Right ventricle myocardium inferior (tissue), 1 donor: ENCODE data around the gene ARHGAP12. TPM values are rescaled to one million over a fixed set of nuclear protein-coding genes. Genes with fewer than 3 reads are reported as not detected.

ENCODE experiments used
- ATAC-seq: fragments of 200-7000 bp; cut with Tn5 transposase; one replicate; pipeline ENCODE4 v1.9.1; 2020; ENCODE audit warnings: mild to moderate bottlenecking, moderate library complexity
- DNase-seq: peaks from one replicate; pipeline ENCODE4 v3.0.0; 2021; ENCODE audit errors: missing footprints
- intact Hi-C: fragments of 100-400 bp; cut with DNase I; formaldehyde crosslinking; loops from one replicate; pipeline ENCODE4 v1.11.0; 2022
- total RNA-seq: library from RNA; stranded (reverse); fragmentation: NEBNext Ultra II Directional; extraction: Animal tissue kit (Norgen Biotek cat#: 25700); gene quantifications from one replicate; pipeline ENCODE4 v1.2.1, GENCODE V29; 2021
- donor health status: DM: no; HTN: yes; CAD: no; lungs with severe emphysema.

ARHGAP12 gene
- total RNA-seq, 1 donor from 2014 or later, result 21.5 TPM

GRCh38 chr10:31855033-31855432, 73.6 kb downstream of the ARHGAP12 start:
- ATAC-seq (no peak), DNase-seq (no peak)
- intact Hi-C loops, result no loop called here

- DNase-seq (no peak), ATAC-seq (no peak)
- intact Hi-C loops, result no loop called here
Measured at GRCh38 chr10:31853629-31854028, 75.0 kb downstream of the ARHGAP12 start.

GRCh38 chr10:31851216-31851615, 77.4 kb downstream of the ARHGAP12 start:
- ATAC-seq, result no peak
- DNase-seq, result no peak
- intact Hi-C loops, result no loop called here

- intact Hi-C loops, result no loop called here
- ATAC-seq (no peak), DNase-seq (peak; percentile 30)
Measured at GRCh38 chr10:31847515-31847914, 81.1 kb downstream of the ARHGAP12 start.

GRCh38 chr10:31838709-31839108, 89.9 kb downstream of the ARHGAP12 start:
- intact Hi-C loops, result no loop called here
- DNase-seq, result no peak
- no peak for ATAC-seq

GRCh38 chr10:31838065-31838464, 90.6 kb downstream of the ARHGAP12 start:
- intact Hi-C loops, result no loop called here
- ATAC-seq (no peak), DNase-seq (no peak)

- DNase-seq (no peak), ATAC-seq (no peak)
- intact Hi-C loops, result no loop called here
Measured at GRCh38 chr10:31836569-31837406, 91.8 kb downstream of the ARHGAP12 start.

GRCh38 chr10:31833753-31834152, 94.9 kb downstream of the ARHGAP12 start:
- ATAC-seq (no peak), DNase-seq (no peak)
- intact Hi-C loops, result no loop called here

- DNase-seq (no peak), ATAC-seq (no peak)
- intact Hi-C loops, result no loop called here
Measured at GRCh38 chr10:31832261-31832660, 96.4 kb downstream of the ARHGAP12 start.

- no peak for ATAC-seq
- intact Hi-C loops, result no loop called here
- no peak for DNase-seq
Measured at GRCh38 chr10:31830887-31831286, 97.7 kb downstream of the ARHGAP12 start.

GRCh38 chr10:31829776-31830175, 98.9 kb downstream of the ARHGAP12 start:
- DNase-seq, result no peak
- intact Hi-C loops, result no loop called here
- ATAC-seq, result no peak

GRCh38 chr10:31823358-31823757, 105.3 kb downstream of the ARHGAP12 start:
- ATAC-seq (no peak), DNase-seq (no peak)
- intact Hi-C loops, result no loop called here

GRCh38 chr10:31822616-31823318, 105.9 kb downstream of the ARHGAP12 start:
- intact Hi-C loops, result no loop called here
- DNase-seq, result no peak
- ATAC-seq, result peak; percentile 73

GRCh38 chr10:31822150-31822549, 106.5 kb downstream of the ARHGAP12 start:
- ATAC-seq, result no peak

GRCh38 chr10:31820778-31821369, 107.8 kb downstream of the ARHGAP12 start:
- ATAC-seq (no peak), DNase-seq (no peak)
- intact Hi-C loops, result no loop called here

More at GRCh38 chr10:31822150-31822549, 106.5 kb downstream of the ARHGAP12 start:
- intact Hi-C loops, result no loop called here
- no peak for DNase-seq

- intact Hi-C loops, result no loop called here
- ATAC-seq (no peak), DNase-seq (no peak)
Measured at GRCh38 chr10:31820096-31820495, 108.5 kb downstream of the ARHGAP12 start.

GRCh38 chr10:31819391-31819820, 109.2 kb downstream of the ARHGAP12 start:
- intact Hi-C loops, result no loop called here
- ATAC-seq, result peak; percentile 59
- no peak for DNase-seq

- no peak for ATAC-seq
- no peak for DNase-seq
- intact Hi-C loops, result no loop called here
Measured at GRCh38 chr10:31816318-31816717, 112.3 kb downstream of the ARHGAP12 start.
